Measurements from ENCODE around the gene SALL3.

DNA sequence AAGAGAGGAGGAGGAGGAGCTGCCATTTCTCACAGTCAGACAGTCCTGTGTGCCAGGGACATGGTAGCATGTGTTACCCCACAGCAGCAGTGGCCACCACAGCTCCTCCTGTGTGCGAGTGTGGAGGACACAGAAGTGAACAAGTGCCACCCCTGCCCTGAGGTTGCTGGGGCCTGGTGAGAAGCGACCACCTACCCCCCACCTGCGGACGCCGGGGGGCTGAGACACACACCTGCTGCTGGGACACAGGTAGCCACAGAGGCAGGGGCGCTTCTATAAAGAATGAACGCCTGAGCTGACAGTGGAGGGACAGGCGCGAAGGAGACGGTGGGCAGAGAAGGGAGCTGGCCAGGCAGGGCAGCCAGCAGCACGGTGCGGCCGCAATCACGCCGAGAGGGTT lies 32.3 kb upstream of the SALL3 start:
- TF ChIP-seq, protein P1, sequence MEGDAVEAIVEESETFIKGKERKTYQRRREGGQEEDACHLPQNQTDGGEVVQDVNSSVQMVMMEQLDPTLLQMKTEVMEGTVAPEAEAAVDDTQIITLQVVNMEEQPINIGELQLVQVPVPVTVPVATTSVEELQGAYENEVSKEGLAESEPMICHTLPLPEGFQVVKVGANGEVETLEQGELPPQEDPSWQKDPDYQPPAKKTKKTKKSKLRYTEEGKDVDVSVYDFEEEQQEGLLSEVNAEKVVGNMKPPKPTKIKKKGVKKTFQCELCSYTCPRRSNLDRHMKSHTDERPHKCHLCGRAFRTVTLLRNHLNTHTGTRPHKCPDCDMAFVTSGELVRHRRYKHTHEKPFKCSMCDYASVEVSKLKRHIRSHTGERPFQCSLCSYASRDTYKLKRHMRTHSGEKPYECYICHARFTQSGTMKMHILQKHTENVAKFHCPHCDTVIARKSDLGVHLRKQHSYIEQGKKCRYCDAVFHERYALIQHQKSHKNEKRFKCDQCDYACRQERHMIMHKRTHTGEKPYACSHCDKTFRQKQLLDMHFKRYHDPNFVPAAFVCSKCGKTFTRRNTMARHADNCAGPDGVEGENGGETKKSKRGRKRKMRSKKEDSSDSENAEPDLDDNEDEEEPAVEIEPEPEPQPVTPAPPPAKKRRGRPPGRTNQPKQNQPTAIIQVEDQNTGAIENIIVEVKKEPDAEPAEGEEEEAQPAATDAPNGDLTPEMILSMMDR (IDR thresholded peaks at IDR 0.05), result no peak
- TF ChIP-seq EP300 (IDR thresholded peaks at IDR 0.05), result no peak
- TF ChIP-seq POLR2A (IDR thresholded peaks at IDR 0.05), result no peak
